IPS-20b (cell line): ENCODE data around the gene SETD1A.
"Not testable (repeated sequence)": the region's sequence is repeated elsewhere in the genome, so short reads cannot be mapped to it uniquely, and the experiment has no call there.

Experiments used
- H3K27ac ChIP-seq: one replicate; pipeline ENCODE4 v1.5.1; 2013; ENCODE audit warnings: low read length
- H3K27me3 ChIP-seq: 2 replicates; pipeline ENCODE4 v1.6.1; 2013; ENCODE audit warnings: mild to moderate bottlenecking, low read length, inconsistent platforms; ENCODE audit not compliant: insufficient read depth
- H3K36me3 ChIP-seq: 2 replicates; pipeline ENCODE4 v1.6.1; 2013; ENCODE audit warnings: low read depth, mild to moderate bottlenecking, inconsistent platforms, low read length, moderate library complexity; ENCODE audit not compliant: insufficient read depth
- H3K4me1 ChIP-seq: 2 replicates; pipeline ENCODE4 v1.6.1; 2013; ENCODE audit warnings: mild to moderate bottlenecking, control low read depth, inconsistent platforms, low read length, moderate library complexity; ENCODE audit not compliant: insufficient read depth
- H3K4me3 ChIP-seq: 2 replicates; pipeline ENCODE4 v1.5.1; 2013; ENCODE audit warnings: mild to moderate bottlenecking, low read length, inconsistent platforms
- H3K9ac ChIP-seq: 2 replicates; pipeline ENCODE4 v1.6.1; 2013; ENCODE audit warnings: low read depth, mild to moderate bottlenecking, inconsistent platforms, low read length, moderate library complexity
- H3K9me3 ChIP-seq: 2 replicates; pipeline ENCODE4 v1.6.1; 2013; ENCODE audit warnings: mild to moderate bottlenecking, low read depth, low read length, inconsistent platforms; ENCODE audit not compliant: insufficient read depth

The SETD1A gene

DNA sequence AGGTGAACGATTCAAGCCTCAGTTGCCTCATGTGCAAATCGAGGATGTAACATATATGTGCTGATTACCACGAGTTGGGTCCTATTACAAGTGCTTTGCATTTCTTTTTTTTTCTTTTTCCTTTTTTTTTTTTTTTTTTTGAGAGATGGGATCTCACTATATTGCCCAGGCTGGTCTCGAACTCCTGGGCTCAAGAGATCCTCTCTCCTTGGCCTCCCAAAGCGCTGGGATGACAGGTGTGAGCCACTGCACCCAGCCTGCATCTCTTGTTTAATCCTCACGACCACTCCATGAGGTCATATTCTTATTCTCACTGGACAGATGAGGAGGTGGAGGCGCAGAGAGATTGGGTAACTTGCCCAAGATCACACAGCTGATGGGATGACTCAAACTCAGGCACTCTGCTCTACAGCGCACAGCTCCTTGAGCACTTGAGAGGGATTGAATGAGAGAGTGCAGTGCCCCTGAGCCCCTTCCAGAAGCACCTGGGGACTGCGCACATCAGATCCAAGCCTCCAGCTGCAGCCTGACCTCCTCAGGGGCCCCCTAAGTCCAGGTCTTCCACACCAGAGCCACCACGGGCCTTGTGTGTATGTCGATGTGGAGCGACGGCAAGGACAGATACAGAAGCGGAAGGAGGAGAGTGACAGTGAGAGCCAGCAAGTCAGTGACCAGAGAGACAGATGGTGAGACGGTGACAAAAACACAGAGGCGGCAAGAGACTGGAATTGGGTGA lies 48.0 kb downstream of the SETD1A start:
- Histone ChIP-seq H3K9ac (no peak overlapping the region), H3K27me3 (no peaks in the 10 kb centered on the region; the same call in 1 of the 2 replicates), H3K27ac (no peak overlapping the region), H3K4me1 (peaks cover 3% of the 10 kb centered on the region; the same call in 1 of the 2 replicates), H3K9me3 (no peaks in the 10 kb centered on the region), H3K4me3 (no peak overlapping the region), H3K36me3 (no peaks in the 10 kb centered on the region)

- Histone ChIP-seq H3K9me3 (no peaks in the 10 kb centered on the region), H3K9ac (no peak overlapping the region), H3K4me3 (no peak overlapping the region), H3K4me1 (peaks cover 3% of the 10 kb centered on the region; the same call in 1 of the 2 replicates), H3K27ac (no peak overlapping the region), H3K36me3 (no peaks in the 10 kb centered on the region), H3K27me3 (peaks cover 4% of the 10 kb centered on the region)
Measured at GRCh38 chr16:31006086-31006385, 48.5 kb downstream of the SETD1A start.

DNA sequence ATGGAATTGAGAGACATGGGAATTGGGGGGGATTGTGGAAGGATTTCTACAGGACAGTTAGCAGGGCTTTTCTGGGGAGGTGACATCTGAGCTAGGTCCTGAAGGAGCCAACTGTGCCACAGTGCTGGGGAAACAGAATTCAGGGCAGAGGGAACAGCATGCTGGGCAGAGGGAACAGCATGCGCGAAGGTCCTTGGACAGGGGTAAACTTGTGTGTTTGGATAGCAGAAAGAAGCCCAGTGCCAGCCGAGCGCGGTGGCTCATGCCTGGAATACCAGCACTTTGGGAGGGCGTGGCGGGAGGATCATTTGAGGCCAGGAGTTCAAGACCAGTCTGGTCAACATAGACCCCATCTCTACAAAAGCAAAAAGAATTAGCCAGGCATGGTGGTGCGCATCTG lies 49.0 kb downstream of the SETD1A start:
- Histone ChIP-seq H3K36me3 (no peaks in the 10 kb centered on the region), H3K9ac (no peak overlapping the region), H3K4me3 (no peak overlapping the region), H3K27ac (no peak overlapping the region), H3K27me3 (peaks cover 9% of the 10 kb centered on the region), H3K9me3 (no peaks in the 10 kb centered on the region), H3K4me1 (peaks cover 3% of the 10 kb centered on the region; the same call in 1 of the 2 replicates)

- Histone ChIP-seq H3K4me1 (peaks cover 3% of the 10 kb centered on the region; the same call in 1 of the 2 replicates), H3K27ac (no peak overlapping the region), H3K9ac (no peak overlapping the region), H3K36me3 (no peaks in the 10 kb centered on the region), H3K4me3 (no peak overlapping the region), H3K9me3 (no peaks in the 10 kb centered on the region), H3K27me3 (peaks cover 19% of the 10 kb centered on the region)
Measured at GRCh38 chr16:31007684-31008083, 50.1 kb downstream of the SETD1A start.

GRCh38 chr16:31008149-31008548 lies 50.6 kb downstream of the SETD1A start:
- Histone ChIP-seq H3K4me3 (no peak overlapping the region), H3K9ac (no peak overlapping the region)

GRCh38 chr16:31008551-31008950 lies 51.0 kb downstream of the SETD1A start:
- no peak overlapping the region for H3K9ac ChIP-seq
- H3K36me3 ChIP-seq, result no peaks in the 10 kb centered on the region
- H3K4me1 ChIP-seq, result peaks cover 3% of the 10 kb centered on the region; the same call in 1 of the 2 replicates
- no peak overlapping the region for H3K4me3 ChIP-seq
- peaks cover 20% of the 10 kb centered on the region for H3K27me3 ChIP-seq
- H3K27ac ChIP-seq, result no peak overlapping the region
- H3K9me3 ChIP-seq, result no peaks in the 10 kb centered on the region

More at GRCh38 chr16:31008149-31008548, 50.6 kb downstream of the SETD1A start:
- H3K9me3 ChIP-seq, result no peaks in the 10 kb centered on the region
- H3K36me3 ChIP-seq, result no peaks in the 10 kb centered on the region
- peaks cover 3% of the 10 kb centered on the region; the same call in 1 of the 2 replicates for H3K4me1 ChIP-seq
- H3K27me3 ChIP-seq, result peaks cover 19% of the 10 kb centered on the region
- H3K27ac ChIP-seq, result no peak overlapping the region

- Histone ChIP-seq H3K27ac (no peak overlapping the region), H3K9me3 (no peaks in the 10 kb centered on the region), H3K4me3 (peak overlapping the region; percentile 65; the same call in 1 of the 2 replicates), H3K36me3 (no peaks in the 10 kb centered on the region), H3K9ac (no peak overlapping the region), H3K27me3 (peaks cover 22% of the 10 kb centered on the region), H3K4me1 (peaks cover 3% of the 10 kb centered on the region; the same call in 1 of the 2 replicates)
Measured at GRCh38 chr16:31009120-31009519, 51.6 kb downstream of the SETD1A start.

DNA sequence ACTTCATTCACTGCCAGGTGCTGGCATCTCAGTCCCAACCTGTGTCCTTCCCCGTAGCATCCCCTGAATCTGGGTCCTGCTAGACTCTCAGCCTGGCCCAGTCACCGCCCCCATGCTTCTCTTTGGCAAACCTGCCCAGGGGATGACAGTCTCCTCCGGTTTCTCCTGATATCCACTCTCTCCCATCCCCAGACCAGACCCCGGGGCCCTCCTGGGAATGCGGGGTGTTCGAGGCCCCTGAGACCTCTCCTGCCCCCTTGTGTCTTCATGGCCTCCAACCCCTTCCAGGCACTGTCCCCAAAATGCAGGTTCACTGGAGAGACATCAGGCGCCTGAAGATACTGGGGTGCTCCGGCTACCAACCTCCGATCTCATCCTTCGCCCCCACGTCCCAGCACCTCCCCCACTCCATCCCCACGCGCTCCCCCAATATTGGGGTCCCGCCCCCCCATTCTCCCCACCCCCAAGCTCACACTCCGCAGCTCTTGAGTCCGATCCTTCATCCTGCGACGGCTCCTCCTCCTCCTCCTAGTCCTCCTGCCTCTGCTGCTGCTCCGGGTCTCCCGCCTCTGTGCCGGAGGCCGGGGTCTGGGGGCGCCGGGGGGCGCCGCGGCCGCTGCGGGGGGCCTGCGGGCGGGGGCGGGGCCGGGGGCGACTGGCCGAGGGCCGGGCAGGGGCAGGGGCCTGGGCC lies 52.5 kb downstream of the SETD1A start:
- peaks cover 3% of the 10 kb centered on the region; the same call in 1 of the 2 replicates for H3K4me1 ChIP-seq
- H3K9me3 ChIP-seq, result no peaks in the 10 kb centered on the region
- H3K27ac ChIP-seq, result no peak overlapping the region
- peak overlapping the region; percentile 2; the same call in 1 of the 2 replicates for H3K9ac ChIP-seq
- H3K36me3 ChIP-seq, result no peaks in the 10 kb centered on the region
- H3K27me3 ChIP-seq, result peaks cover 22% of the 10 kb centered on the region
- peak overlapping the region; percentile 65 for H3K4me3 ChIP-seq

DNA sequence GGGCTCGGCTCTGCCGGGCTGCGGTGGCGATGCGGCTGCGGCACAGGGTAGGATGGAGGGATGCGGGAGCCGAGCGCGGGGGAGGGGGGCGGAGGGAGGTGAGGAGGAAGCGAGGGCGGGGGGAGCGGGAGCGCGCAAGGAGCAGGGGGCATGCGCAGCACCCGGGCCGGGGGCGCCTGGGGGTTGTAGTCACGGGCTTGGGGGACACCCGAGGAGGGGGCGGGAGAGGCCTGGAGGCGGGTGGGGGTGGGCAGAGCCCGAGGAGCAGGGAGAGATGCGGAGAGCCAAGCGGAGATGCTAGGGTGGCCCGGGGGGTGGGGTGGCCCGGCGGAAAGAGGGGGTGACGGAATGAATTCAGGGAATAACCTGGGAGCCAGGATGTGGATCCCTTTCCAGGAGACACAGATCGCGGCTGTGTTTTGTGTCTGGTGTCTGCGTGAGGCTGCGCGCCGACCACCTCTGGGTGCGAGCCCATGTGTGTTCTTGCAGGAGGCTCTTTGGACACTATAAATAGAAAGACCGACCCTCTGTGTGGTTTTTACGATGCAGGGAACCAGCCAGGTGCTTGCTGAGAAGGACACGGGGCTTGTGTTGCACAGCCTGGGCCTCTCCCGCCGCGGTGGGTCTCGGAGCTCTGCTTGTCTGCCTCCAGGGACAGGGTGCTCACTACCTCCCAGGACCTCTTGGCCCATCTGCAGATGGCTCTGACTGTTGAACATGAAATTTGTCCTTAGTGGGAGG lies 53.2 kb downstream of the SETD1A start, which contains the start of gene STX1B:
Gene STX1B, minus strand, starts transcription at position 54 of the 741 bp plus-strand sequence. CDS start 242 bp downstream, outside the sequence.
- Histone ChIP-seq H3K9ac (peak within 1 kb of the TSS; percentile 2; the same call in 1 of the 2 replicates), H3K4me1 (peaks cover 3% of the 10 kb centered on the region; the same call in 1 of the 2 replicates), H3K9me3 (no peaks in the 10 kb centered on the region), H3K36me3 (no peaks in the 10 kb centered on the region), H3K27me3 (peaks cover 22% of the 10 kb centered on the region), H3K4me3 (peak within 1 kb of the TSS; percentile 72), H3K27ac (no peak within 1 kb of the TSS)

GRCh38 chr16:31011815-31012214 lies 54.3 kb downstream of the SETD1A start:
- H3K4me1 ChIP-seq, H3K27ac ChIP-seq, H3K36me3 ChIP-seq, H3K4me3 ChIP-seq, H3K9ac ChIP-seq, H3K9me3 ChIP-seq: not testable (repeated sequence)
- peaks cover 22% of the 10 kb centered on the region for H3K27me3 ChIP-seq

DNA sequence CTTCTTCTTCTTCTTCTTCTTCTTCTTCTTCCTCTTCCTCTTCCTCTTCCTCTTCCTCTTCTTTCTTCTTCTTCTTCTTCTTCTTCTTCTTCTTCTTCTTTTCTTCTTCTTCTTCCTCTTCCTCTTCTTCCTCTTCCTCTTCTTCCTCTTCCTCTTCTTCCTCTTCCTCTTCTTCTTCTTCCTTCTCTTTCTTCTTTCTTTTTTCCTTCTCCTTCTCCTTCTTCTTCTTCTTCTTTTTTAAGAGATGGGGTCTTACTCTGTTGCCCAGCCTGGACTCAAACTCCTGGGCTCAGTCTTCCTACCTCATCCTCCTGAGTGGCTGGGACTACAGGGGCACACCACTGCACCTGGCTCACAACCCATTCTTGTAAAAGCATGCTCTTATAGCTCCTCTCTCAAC lies 55.7 kb downstream of the SETD1A start:
- H3K4me1 ChIP-seq, result not testable (repeated sequence)

More for the DNA sequence above, 55.7 kb downstream of the SETD1A start:
- H3K36me3 ChIP-seq, H3K27ac ChIP-seq, H3K9me3 ChIP-seq, H3K9ac ChIP-seq, H3K4me3 ChIP-seq: not testable (repeated sequence)
- H3K27me3 ChIP-seq, result peaks cover 22% of the 10 kb centered on the region
